ENCODE results near the gene PCAT6.
"Not testable (repeated sequence)": the region's sequence is repeated elsewhere in the genome, so short reads cannot be mapped to it uniquely, and the experiment has no call there.

PCAT6 gene

DNA sequence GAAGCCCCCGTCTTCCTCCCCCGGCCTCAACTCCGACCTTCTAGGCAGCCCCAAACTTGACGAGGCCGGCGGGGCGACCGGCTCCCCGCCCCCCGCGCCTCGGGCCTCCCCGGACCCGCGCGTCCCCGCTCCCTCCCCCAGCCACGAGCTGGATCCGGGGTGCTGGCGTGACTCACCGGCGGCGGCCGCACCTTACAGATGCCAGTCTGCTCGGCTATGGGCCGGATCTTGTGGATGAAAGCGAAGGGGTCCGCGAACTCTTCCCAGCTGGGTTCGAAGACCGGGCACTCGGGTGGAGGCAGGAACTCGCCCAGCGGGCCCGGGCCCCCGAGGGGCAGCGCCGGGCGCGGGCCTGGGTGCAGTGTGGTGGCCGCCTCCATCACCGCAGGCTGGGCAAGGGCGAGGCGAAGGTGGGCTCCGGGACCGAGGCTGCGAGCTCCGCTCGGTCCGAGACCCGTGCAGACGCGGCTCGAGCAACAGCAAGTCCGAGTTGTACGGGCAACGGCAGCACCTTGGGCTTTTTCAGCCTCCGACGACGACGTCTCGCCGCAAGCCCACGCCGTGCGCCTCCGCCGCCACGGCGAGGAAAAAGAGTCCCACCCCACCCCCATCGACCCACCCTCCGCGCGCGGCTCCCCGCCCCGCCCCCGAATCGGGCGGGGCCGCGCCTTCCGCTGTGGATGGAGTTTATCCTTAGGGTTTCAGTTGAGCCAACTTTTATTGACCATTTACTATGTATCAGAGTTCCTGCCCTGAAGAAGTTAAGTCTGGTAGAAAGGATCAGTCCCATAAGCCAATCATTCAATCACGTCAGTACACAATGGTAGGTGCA is 2.6 kb upstream of the PCAT6 start, which contains the start of gene KDM5B:
Gene KDM5B, minus strand, starts transcription at position 496 of the 832 bp plus-strand sequence. Its CDS starts 116 bp downstream, at position 380.
- DNase-seq, result peak; percentile 36

DNA sequence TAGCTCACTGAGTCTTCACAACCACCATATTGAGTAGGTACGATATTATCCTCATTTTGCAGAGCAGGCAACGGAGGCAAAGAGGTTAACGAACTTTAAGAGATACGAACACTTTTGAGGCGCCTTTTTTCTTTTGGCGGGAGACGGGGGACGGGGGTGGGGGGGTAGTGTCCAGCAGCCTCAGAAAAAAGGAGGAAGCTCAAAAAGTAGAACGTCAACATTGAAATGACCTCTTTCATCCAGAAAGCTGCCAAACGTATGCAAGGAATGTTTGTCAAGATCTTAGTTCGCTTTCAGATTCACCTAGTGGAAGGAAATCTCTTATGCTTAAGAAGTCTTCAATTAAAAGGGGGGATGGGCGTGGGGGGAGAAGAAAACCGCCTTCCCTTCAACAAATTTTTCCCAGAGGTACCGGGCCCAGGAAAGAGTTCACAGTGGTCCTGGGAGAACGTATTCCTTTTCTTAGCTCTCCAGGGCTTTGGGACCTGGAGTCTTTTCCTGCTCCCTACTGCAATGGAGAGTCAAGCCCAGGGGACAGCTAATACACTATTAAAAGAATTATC is 1.1 kb upstream of the PCAT6 start:
- DNase-seq, result no peak

DNA sequence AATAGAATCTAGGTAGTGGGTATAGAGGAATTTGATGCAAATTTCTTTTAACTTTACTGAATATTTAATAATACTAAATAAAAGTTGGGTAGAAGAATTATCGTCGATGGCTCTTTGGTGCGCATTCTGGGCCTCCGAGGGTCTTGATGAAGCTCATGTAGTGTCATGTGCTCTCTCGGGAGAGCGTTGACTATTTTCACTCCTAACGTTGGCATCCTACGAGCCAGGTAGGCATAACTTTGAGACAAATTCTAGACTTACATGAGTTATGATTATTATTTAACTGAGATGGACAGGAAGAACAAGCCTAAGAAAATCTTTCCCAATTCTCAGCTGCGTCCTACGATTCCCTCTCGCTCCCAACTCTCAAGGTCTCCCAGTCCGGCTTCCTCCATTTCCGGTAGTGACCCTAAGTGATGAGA is 550 bp upstream of the PCAT6 start:
- no peak for DNase-seq

DNA sequence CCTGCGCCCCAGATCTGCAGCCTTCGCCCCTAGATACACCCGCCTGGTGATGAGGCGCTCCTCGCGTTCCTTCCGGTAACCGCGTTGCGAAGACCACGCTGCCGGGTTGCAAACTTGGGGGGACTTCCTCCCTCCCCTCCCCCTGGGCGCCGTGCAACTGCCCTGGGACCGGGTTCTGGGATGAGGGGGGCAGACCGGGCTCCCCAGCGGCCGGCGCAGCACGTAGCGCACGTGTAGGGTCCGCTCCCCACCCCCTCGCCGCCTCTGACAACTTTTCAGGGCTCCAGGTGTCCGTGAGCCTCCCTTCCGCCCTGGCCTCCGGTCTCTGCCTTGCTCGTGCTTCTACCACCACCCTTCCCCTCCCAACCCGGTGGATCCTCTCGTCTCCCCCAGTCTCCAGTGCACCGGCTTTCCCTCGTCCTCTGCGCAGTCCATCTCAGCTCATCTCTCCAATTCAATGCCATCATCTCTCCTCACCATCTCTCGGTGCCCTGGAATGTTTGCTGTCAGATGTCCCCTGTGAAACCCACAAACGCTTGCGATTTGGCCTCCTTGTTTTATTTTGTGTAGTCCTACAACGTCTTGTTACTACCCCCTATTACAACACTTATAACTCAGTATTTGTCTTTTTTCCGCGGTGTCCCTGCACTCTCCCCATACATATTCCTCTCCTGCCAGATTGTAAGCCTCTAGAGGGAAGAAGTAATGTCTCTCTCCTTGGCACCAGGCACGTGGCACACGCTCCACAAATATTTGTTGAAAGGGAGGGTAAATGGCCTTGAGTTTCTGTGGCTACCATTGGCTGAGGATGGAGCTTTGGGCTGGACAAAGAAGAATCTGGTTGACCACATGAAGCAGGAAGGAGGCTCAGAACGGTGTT is 782 bp downstream of the PCAT6 start:
- no peak for DNase-seq

DNA sequence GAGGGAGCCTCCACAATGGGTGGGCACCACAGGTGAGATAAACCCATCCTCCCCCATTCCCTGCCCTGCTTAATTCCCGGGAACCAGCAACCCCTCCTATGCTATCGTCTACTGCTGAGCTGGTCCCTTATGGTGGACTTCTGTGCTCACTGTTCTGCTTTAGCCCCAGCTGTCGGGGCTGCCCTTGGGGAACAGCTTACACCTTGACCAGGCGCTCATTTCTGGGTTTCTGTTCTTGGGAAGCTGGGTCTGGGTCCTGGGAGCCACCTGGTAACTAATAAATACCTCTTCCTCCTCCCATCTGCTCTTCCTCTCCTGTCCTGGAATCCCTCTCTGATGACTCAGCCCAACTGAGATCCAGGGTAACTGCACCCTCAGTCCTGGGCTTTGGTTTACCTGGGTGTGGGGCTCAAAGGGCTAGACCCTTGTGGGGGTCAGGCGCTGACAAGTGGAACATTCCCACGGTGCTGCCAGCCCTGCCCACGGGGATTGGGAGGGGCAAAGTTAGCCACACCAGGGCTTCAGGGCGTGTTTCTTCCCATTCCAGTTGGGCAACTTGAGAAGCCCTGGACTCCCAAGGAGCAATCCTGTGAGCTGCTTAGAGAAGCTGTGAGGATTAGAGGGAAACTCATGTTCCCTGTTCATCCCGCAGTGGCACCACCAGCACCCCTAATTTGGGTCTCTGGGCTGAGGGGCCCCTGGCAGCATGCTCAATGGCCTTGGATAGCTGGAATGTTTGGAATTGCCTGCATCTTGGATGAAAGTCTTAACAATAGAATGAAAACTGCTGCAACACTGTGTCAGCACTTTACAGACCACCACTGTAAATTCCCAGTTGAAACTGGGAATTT is 1.6 kb downstream of the PCAT6 start:
- no peak for DNase-seq

DNA sequence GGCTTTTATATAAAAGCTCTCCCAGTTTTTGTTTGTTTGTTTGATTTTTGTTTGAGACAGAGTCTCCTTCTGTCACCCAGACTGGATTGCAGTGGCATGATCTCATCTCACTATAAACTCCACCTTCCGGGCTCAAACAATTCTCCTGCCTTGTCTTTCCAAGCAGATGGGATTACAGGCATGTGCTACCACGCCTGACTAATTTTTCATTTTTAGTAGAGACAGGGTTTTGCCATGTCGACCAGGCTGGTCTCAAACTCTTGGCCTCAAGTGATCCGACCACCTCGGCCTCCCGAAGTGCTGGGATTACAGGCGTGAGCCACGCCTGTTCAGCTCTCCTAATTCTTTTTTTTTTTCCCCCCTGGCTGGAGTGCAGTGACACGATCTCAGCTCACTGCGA is 4.4 kb downstream of the PCAT6 start:
- no peak for DNase-seq

DNA sequence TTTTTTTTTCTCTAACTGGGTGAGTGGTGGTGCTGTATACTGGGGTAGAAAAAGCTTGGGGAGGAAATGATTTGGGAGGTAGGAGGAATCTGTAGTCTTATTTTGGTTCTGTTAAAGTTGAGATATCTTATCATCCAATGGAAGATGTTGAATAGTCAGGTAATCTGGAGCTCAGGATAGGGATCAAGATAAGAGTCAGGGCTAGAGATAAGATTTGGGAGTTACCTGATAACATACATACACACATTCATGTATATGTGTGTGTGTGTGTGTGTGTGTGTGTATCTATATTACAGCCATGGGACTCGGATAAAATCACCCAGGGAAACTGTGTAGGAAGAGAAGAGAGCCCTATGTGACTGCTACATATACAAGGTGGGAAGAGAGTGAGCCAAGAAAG is 8.1 kb downstream of the PCAT6 start:
- DNase-seq, result no peak

DNA sequence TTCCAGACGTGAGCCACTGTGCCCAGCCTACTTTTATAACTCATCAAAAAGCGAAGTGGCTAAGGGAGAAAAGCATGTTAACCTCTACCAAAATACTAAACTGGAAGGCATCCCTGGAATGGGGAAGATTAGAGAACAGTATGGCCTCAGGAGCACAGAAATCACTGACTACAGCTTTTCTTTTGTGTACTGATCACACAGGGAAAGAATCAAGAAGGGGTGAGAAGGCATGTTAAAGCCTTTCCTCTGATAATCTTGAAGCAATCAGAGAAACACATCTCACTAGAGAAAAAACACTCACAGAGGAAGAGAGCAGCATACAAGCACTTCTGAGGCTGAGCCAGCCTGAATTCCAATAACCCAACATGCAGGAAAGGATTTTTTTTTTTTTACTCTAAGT is 10.7 kb downstream of the PCAT6 start:
- no peak for DNase-seq

DNA sequence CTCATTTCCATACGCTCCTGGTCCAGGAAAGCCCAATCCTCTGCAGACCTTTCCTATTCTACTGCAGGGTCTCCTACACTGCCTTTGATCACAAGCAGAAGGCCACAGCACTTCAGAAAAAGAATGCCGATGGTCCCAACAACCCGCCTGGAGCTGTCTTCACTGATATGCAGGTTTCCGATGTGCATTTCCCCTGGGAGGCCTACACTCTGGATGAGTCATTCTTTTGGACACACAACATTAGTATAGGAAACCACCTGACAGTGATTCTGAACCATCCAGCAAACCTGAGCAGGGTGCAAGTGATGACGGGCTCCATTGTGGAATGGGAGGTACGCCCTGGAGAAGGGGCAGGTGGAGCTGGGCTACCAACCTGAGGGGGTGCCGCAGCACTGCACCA is 15.0 kb downstream of the PCAT6 start:
- no peak for DNase-seq

DNA sequence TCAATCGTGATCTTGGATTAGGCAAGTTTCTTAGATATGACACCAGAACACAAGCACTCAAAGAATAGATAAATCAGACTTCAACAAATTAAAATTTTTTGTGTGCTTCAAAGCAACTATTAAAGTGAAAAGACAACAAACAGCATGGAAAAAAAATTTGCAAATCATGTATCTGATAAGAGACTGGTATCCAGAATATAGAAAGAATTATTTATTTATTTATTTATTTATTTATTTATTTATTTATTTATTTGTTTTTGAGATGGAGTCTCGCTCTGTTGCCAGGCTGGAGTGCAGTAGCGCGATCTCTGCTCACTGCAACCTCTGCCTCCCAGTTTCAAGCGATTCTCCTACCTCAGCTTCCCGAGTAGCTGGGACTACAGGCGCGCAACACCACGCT is 18.5 kb downstream of the PCAT6 start:
- not testable (repeated sequence) for DNase-seq

DNA sequence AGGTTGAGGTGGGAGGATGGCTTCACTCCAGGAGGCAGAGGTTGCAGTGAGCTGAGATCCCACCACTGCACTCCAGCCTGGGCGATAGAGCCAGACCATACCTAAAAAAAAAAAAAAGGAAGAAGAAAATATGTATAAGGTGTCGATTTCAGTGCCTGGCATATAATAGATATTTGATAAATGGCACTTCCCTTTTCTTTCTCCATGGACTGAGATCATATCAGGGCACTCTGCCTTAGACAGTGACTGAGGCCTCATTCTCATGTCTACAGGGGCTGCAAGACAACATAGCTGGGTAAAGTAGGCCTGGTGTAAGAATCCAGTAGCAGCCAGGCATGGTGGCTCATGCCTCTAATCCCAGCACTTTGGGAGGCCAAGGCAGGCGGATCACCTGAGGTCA is 21.2 kb downstream of the PCAT6 start:
- DNase-seq, result no peak

DNA sequence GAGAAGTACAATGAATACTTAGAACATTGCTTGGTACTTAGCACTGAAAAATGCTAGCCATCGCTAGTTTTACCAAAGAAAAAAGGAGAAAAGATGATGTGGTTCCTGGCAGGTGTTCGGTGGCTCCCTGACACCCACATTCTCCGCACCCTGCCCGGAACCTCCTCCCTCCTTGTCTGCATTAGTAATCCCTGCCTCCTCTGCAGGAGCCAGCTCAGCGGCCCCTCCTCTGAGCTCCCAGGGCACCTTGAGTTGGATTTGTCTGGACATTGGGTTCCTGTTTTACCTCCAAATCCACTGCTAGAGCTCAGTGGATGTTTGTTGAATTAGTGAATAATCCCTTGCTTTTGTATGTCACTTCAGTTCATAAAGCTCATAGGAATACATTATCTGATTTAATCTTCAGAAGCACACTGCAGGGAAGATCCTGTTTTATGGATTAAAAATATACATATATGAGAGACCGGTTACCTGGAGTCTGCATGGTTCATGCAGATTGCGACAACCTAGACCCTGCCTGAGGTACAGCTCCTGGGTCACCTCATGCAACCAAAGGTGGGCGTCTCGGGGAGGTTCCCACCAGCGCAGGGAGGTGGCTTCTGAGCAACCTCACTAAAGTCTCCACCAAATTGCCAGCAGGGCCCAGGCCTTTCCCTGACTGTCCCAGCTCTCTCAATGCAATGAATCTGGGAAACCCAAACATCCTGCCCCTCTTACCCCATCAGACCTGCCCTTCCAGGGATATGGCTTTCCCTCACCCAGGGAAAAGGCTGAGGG is 24.2 kb downstream of the PCAT6 start:
- no peak for DNase-seq

DNA sequence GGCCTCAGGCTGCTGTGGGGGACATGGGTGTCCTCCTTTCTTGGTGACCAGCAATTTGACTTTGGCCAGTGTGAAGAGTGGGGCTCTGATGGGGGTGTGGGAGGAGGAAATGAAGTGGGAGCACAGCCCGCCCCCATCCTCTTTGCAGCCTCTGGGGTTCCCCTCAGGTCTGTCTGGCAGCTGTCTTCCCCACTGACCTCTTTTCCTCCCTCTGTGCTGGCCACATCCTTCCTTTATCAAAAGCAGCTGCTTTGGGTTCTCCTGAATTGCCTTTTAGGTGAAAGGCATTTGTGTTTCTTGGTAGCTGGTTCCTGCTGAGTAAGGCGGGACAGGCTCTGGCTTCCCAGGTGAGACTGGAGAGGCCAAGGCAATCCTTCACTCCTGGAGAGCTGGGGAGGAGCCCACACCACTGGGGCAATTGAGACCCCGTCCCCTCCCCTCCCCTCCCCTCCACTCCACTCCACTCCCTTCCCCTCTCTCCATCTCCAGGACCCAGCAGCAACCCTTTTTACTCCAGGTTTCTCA is 24.9 kb downstream of the PCAT6 start:
- no peak for DNase-seq

DNA sequence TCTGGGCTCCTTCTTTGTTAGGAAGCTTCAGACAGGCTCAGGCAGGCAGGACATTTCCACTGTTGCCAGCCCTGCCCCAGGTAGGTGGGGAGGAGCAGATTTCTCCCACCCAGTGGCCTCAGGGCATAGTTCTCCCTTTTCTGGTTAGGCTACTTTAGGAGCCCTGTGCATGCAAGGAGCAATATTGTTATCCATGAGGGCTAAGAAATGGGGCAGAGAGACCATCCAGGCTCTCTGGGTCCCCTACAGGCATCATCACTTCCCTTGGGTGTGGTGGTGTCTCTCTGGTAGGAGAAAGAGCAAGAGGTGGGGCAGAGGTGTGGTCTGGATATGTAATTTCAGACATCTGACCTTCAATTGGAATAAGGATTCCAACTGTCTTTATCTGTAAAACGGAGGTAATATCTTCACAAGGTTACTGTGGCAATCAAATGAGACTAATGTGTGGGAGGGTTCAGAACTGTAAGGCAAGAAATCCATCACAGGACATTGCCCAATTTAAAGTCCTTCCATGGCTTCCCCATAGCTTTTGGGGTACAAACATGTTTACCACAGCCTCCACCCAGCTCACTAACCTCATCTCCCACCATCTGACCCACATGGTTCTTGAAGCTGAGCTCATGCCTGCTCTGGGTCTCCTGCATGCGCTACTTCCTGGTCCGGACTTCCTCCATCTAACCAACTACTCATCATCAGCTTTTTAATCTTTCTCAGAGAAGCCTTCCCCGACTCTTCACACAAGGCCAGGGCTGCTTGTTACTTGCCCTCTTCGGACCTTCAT is 26.1 kb downstream of the PCAT6 start:
- no peak for DNase-seq

DNA sequence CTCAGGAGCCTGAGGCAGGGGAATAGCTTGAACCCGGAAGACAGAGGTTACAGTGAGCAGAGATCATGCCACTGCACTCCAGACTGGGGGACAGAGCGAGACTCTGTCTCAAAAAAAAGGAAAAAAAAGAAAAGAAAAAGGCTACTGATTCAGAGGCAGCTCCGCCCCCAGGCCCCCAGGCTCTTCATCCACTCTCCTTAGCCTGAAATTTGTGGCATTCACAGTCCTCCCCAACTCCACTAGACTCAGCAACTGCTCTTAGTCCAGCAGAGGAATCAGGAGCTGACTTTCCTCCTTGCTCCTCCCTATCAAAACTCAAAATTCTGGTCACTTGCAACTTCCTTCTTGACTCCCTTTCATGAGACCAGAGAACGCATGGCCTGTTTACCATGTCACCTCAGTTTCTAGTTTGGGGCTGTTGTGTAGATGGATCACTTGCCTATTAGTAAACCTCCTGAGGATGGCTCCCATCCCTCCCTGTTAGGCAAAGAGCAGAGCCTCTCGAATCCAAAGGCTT is 27.1 kb downstream of the PCAT6 start:
- DNase-seq, result no peak

DNA sequence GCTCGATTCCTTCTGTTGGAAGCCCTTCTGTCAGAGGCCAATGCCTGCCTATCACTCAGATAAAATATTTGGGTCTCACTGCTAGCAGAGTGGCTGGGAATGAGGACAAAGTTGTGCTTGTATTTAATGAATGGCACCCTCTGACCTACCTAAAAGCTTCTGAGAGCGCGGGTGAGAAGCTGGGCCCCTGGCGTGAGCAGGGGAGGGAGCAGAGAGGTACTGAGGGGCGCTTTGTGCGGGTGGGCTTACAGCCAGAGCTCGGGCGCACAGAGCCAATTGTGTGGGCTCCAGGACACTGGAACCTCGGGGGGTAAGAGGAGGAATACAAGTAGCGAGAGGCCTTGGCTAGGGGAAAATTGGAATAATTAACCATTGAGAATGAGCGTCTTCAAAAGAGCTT is 32.3 kb downstream of the PCAT6 start:
- DNase-seq, result no peak

DNA sequence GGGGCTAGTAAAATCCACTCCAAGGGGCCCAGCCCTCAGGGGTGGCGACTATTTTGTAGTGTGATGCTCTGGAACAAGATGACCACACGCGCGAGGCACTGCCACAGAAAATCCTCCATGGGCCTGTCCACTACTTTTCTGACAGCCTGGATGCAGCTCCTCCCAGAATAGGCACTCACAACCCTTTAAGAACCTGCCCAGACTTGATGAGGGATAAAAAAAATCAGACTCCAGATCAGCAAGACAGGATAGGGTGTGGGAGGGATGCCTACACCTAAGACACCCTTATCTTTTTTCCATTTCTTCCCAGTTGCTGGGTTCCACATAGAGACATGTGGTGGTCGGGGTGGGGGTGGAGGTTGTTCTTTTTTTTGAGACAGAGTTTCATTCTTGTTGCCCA is 33.5 kb downstream of the PCAT6 start:
- DNase-seq, result no peak

DNA sequence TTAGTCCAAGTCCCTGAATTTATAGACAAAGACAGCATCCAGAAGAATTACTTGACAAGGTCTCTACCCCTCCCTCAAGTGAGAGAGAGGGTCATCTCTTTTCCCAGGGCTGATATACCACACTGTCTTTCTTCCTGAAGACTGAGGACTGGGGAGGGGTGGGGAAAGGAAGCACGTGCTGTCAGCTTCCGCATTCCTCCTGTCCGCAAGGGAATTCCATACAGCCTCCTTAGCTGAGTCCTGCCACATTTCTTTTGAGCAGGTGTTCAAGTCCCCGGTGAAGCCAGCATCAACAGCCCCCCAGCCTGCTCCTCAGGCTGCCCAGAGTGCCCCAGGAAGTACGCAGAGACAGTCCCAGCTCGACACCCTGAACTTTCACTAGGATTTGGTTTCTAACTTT is 34.2 kb downstream of the PCAT6 start:
- no peak for DNase-seq

DNA sequence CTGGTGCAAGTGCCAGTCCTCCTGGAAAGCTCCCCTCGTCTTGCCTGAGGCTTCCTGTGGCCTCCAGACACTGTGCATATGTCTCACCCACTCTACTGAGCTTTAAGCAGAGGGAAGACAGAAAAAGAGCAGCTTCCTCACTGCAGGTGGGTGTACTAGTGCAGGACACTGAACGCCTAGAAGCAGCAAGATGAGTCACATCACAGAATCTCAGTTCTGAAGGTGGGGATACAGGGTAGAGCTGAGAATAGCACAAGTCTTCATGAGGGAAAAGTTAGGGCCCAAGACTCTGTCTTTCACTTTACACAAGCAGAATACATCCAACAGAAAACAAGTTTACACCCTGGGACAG is 37.4 kb downstream of the PCAT6 start:
- DNase-seq, result no peak

DNA sequence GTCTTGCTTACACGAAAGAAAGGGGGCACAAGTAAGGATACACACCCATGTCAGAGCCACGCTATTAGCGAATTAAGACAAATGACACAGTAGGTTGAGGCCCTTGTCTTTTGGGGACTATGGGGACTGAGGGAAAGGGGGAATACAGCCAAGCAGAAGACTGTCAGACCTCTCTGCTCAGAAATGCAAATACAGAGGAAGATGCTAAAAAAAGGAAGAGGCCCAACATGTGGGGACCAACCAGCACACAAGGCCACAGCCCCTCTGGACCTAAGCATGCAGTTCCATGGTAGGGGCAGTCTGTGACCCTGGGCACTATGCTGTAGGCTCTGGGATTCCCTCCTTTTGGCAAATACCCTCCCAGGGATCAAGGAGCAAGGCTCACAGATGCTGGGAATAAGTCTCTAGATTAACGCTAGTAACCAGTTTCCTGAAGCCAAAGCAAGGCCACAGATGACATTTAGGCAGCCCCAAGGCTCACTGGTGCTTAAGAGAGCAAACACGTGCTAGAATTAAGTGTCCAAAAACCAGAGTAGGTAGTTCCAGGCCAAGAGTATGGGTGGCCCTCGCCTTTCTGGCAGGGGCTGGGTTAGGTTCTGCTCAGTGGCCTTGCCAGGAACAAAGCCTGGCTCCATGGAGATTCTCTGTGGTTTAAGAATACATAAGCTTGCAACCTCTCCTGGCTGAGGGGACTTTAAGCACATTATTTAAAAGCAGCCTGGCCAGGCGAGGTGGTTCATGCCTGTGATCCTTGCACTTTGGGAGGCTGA is 40.0 kb downstream of the PCAT6 start:
- no peak for DNase-seq

Data from NCI-H1417 treated with DMSO at 0.1 percent for 48 hours (cell line).